ENCODE measurements around the gene CCDC110.

GRCh38 chr4:185426960-185427688 lies 44.4 kb downstream of the CCDC110 start:
- TF ChIP-seq SMC3 (IDR thresholded peaks at IDR 0.05; ENCODE audit: low read depth, low read length) (no peak), POLR2A (IDR thresholded peaks at IDR 0.05; ENCODE audit: low read depth, low read length) (no peak), CTCF (conservative IDR thresholded peaks at IDR 0.05; ENCODE audit: low read depth, low read length) (no peak), CEBPB (IDR thresholded peaks at IDR 0.05; ENCODE audit: low read depth, low read length) (no peak), MAFK (IDR thresholded peaks at IDR 0.05; ENCODE audit: low read depth, low read length) (no peak), USF2 (IDR thresholded peaks at IDR 0.05; ENCODE audit: low read depth, low read length) (no peak), RAD21 (IDR thresholded peaks at IDR 0.05; ENCODE audit: low read length) (no peak), RCOR1 (IDR thresholded peaks at IDR 0.05; ENCODE audit: insufficient replicate concordance, low read length) (no peak), MAZ (IDR thresholded peaks at IDR 0.05; ENCODE audit: borderline replicate concordance, low read depth, low read length) (no peak)
